ENCODE data around the gene VTI1A.

GRCh38 chr10:112628951-112629609, 182.1 kb downstream of the VTI1A start:
- no peak for TF ChIP-seq POLR2A (IDR thresholded peaks at IDR 0.05)
- TF ChIP-seq POLR2AphosphoS5 (IDR thresholded peaks at IDR 0.05): no peak
- no peak for TF ChIP-seq CTCF (IDR thresholded peaks at IDR 0.05)

Data from breast epithelium (tissue), 3 donors.